GM12865 (cell line): Measurements from ENCODE around the gene RBM10.

Experiments
- DNase-seq: peaks from one replicate; pipeline ENCODE4 v3.0.0; 2010; ENCODE audit warnings: low read depth
- H3K4me3 ChIP-seq: 2 replicates; pipeline ENCODE4 v1.5.1; 2011; ENCODE audit warnings: mild to moderate bottlenecking, low read depth, low read length, control low read depth
- TF ChIP-seq, protein P1 (sequence below): IDR thresholded peaks from 2 replicates; pipeline ENCODE4 v1.5.1; 2011; ENCODE audit warnings: low read length, control low read depth, low read depth, inconsistent platforms; ENCODE audit not compliant: insufficient read depth; ENCODE audit errors: missing control alignments

Gene RBM10

DNA sequence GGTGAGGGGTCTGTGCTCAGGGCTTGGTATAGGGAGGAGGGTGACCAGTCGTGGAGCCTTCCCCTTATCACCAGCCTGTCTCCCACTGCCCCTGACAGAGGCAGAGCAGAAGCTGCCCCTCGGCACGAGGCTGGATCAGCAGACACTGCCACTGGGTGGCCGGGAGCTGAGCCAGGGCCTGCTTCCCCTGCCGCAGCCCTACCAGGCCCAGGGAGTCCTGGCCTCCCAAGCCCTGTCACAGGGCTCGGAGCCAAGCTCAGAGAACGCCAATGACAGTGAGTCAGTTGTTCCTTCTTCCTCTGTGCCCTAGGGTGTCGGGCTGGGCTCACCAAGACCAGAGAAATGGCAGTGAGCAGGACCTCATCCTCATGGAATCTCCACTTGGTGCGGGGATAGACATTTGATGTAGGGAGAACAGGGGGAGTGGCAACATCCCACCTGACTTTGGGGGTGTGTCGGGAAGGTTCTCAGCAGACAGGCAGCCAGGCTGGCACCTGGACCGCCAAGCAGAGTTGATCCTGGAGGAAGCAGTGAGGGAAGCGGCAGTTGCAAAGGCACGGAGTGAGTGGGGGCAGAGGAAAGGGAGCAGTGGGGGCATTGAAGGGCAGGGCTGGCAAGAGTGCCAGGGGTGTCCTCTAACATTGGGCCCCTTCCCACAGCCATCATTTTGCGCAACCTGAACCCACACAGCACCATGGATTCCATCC, 34.4 kb downstream of the RBM10 start:
- DNase-seq: no peak
- no peak overlapping the region for H3K4me3 ChIP-seq
- TF ChIP-seq, protein P1, sequence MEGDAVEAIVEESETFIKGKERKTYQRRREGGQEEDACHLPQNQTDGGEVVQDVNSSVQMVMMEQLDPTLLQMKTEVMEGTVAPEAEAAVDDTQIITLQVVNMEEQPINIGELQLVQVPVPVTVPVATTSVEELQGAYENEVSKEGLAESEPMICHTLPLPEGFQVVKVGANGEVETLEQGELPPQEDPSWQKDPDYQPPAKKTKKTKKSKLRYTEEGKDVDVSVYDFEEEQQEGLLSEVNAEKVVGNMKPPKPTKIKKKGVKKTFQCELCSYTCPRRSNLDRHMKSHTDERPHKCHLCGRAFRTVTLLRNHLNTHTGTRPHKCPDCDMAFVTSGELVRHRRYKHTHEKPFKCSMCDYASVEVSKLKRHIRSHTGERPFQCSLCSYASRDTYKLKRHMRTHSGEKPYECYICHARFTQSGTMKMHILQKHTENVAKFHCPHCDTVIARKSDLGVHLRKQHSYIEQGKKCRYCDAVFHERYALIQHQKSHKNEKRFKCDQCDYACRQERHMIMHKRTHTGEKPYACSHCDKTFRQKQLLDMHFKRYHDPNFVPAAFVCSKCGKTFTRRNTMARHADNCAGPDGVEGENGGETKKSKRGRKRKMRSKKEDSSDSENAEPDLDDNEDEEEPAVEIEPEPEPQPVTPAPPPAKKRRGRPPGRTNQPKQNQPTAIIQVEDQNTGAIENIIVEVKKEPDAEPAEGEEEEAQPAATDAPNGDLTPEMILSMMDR: no peak

DNA sequence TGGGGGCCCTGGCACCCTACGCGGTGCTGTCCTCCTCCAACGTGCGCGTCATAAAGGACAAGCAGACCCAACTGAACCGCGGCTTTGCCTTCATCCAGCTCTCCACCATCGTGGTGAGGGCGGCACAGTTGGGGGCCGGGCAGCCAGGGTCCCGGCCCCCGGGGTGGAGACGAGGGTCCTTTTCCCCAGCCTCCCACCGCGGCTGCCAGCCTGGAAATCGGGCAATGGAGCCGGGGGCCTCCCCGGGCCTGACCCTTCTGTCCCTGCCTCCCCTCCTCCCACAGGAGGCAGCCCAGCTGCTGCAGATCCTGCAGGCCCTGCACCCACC, 34.9 kb downstream of the RBM10 start:
- TF ChIP-seq, protein P1: no peak
- H3K4me3 ChIP-seq: no peak overlapping the region
- no peak for DNase-seq

DNA sequence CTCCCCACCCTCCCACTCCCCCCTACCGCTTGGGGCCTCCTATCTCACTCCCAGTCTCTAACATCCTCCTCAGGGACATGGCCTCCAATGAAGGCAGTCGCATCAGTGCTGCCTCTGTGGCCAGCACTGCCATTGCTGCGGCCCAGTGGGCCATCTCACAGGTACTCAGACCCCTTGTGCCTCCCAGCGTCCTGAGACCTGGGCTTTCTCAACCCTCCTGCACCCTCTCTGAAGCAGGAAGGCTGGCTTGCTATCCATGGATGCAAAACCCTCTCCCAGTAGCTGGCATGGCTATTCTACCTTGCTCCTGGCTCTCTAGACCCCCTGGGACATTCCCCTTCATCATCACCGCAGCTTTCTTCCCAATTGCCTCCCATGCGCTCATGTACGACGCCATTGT, 35.3 kb downstream of the RBM10 start:
- TF ChIP-seq, protein P1: no peak
- no peak for DNase-seq
- H3K4me3 ChIP-seq: no peak overlapping the region

DNA sequence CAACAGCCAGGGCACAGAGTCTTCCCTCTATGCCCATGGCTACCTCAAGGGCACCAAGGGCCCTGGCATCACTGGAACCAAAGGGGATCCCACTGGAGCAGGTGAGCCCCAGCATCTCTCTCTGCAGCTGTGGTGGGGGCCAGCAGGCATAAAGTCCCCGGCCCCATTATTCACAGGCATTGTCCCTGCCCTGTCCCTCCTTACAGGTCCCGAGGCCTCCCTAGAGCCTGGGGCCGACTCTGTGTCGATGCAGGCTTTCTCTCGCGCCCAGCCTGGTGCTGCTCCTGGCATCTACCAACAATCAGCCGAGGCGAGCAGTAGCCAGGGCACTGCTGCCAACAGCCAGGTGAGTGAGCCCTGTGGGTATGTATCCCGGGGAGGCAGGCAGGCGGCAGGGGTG, 36.3 kb downstream of the RBM10 start:
- DNase-seq: no peak
- TF ChIP-seq, protein P1: no peak
- H3K4me3 ChIP-seq: no peak overlapping the region

DNA sequence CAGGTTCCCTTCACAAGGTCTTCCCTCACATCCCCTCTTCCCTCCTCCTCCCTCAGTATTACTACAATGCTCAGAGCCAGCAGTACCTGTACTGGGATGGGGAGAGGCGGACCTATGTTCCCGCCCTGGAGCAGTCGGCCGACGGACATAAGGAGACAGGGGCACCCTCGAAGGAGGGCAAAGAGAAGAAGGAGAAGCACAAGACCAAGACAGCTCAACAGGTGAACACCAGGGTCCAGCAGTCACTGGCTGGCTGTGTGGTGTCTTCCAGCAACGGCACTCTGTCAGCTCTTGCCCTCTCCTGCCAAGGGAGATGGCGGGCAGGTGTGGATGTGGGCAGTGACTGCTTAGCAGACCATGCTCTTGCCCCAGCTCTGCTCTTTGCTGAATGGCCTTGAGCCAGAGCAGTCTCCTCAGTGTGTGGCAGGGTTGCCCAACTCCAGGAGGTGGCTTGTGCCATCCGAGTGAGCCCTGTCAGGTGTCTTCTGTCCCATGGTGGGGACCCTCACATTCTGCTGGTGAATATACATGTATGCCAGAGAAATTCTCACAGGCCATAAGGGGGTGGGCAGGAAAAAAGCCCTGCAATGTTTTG, 37.2 kb downstream of the RBM10 start:
- DNase-seq: no peak
- no peak overlapping the region for H3K4me3 ChIP-seq
- TF ChIP-seq, protein P1: no peak

DNA sequence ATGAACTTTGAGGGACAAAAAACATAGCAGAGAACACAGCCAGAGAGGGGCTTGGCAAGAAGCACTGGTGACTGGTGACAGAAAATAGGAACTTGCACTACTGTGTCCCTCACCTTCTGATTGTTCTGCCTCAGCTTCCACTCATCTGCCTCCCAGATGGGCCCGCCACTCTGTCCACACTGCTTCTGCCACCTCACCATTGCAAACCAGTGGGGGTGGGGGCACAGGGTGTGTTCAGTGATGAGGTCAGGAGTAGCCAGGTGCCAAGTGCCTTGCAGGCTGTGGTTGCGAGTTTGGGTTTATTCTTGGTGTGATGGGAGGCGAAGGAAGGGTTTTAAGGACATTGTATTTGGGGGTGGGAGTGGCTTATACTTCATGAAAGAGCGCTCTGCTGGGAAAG, 39.5 kb downstream of the RBM10 start:
- DNase-seq: no peak
- TF ChIP-seq, protein P1: no peak

DNA sequence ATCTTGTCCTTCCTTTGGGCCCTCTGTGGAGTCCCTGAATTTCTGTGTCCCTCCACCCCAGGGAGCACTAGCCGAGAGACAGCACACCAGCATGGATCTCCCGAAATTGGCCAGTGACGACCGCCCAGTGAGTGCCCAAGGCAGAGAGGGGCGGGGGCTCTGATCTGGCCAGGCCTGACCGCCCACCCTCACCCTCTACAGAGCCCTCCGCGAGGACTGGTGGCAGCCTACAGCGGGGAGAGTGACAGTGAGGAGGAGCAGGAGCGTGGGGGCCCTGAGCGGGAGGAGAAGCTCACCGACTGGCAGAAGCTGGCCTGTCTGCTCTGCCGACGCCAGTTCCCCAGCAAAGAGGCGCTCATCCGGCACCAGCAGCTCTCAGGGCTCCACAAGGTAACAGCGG, 40.2 kb downstream of the RBM10 start:
- no peak for DNase-seq
- no peak overlapping the region for H3K4me3 ChIP-seq
- TF ChIP-seq, protein P1: no peak

More for the DNA sequence above, 39.5 kb downstream of the RBM10 start:
- no peak overlapping the region for H3K4me3 ChIP-seq
